Thyroid gland (tissue), 4 donors: ENCODE data around the gene NDUFB4. TPM values are rescaled to one million over a fixed set of nuclear protein-coding genes. Genes with fewer than 3 reads are reported as not detected.
"Not testable (repeated sequence)": the region's sequence is repeated elsewhere in the genome, so short reads cannot be mapped to it uniquely, and the experiment has no call there.

Source experiments
- DNase-seq, 2 donors: peaks; one replicate each; pipeline ENCODE4 v3.0.0-alpha.2; 2019
- H3K27ac ChIP-seq, 3 donors: fragments of 200-600 bp; sonication (generic); 1 replicate in 2 of 3; 2 replicates in 1 of 3; pipeline ENCODE4 v1.5.1; 2016 to 2019; ENCODE audit warnings: mild to moderate bottlenecking in 1 of 3, moderate library complexity in 1 of 3
- H3K27me3 ChIP-seq: fragments of 200-600 bp; sonication (generic); one replicate; pipeline ENCODE4 v1.5.1; 2019
- H3K36me3 ChIP-seq, 2 donors: fragments of 200-600 bp; sonication (generic); one replicate each; pipeline ENCODE4 v1.5.1; 2016 to 2019
- H3K4me1 ChIP-seq, 2 donors: fragments of 200-600 bp; sonication (generic); one replicate each; pipeline ENCODE4 v1.5.1; 2017 to 2019
- H3K4me3 ChIP-seq, 3 donors: fragments of 200-600 bp; sonication (generic); replicated peaks in 1 of 3; 1 replicate in 2 of 3; 2 replicates in 1 of 3; pipeline ENCODE4 v1.5.1; 2016; ENCODE audit warnings: mild to moderate bottlenecking in 1 of 3
- H3K9me3 ChIP-seq: fragments of 200-600 bp; sonication (generic); one replicate; pipeline ENCODE4 v1.5.1; 2017
- POLR2A ChIP-seq, 2 donors: fragments of 450-650 bp; IDR thresholded peaks; one replicate each; pipeline ENCODE4 v1.6.1; 2017; ENCODE audit warnings: antibody characterized with exemption in 2 of 2, mild to moderate bottlenecking in 2 of 2, moderate library complexity in 1 of 2
- WGBS, 2 donors: methylation state at CpG; one replicate each; pipeline ENCODE4 v1.1.5; 2017; 5-methylcytosine and 5-hydroxymethylcytosine counted together
- intact Hi-C: fragments of 100-400 bp; cut with DNase I; formaldehyde crosslinking; loops from one replicate; pipeline ENCODE4 v1.15.1; 2023
- total RNA-seq, 4 donors: library from RNA; depleted of rRNA; stranded (reverse); fragments of >200 nt; gene quantifications; one replicate each; pipeline ENCODE4 v1.2.3, GENCODE V29; 2016
- TF ChIP-seq, protein P1 (sequence below), 6 experiments: fragments of 200-600 bp in 3 of 6; fragments of 450-650 bp in 3 of 6; sonication (generic) in 3 of 6; IDR thresholded peaks; one replicate each; pipeline ENCODE4 v1.5.1; 2016 to 2019; ENCODE audit warnings: antibody characterized with exemption in 6 of 6, mild to moderate bottlenecking in 2 of 6, inconsistent platforms in 1 of 6, moderate library complexity in 1 of 6

NDUFB4 gene
- total RNA-seq, 4 donors from 2014 or later = 91.5 to 158 (median 118) TPM

DNA sequence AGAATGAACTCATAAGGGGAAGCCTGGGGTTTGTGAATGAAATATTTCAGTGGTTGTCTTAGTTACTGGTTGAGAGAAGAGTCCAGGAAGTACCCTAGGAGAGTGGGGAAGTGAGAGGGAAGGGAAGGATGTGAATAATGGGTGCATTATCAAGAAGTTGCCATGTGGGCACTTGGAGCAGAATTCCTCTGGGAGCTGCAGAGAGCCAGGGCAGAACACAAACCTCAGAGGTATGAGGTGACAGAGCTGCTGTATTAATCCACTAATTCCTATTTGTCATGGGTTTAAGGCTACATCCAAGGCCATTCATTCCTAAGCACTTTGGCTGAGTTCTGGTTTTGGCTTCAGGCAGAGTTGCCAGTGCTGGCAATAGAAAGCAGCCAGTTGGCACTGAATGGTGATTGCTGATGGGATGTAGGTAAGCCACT lies 29.0 kb downstream of the NDUFB4 start:
- no peaks in the 10 kb centered on the region for H3K9me3 ChIP-seq
- no peak for DNase-seq
- H3K4me3 ChIP-seq = no peak overlapping the region
- TF ChIP-seq, protein P1, sequence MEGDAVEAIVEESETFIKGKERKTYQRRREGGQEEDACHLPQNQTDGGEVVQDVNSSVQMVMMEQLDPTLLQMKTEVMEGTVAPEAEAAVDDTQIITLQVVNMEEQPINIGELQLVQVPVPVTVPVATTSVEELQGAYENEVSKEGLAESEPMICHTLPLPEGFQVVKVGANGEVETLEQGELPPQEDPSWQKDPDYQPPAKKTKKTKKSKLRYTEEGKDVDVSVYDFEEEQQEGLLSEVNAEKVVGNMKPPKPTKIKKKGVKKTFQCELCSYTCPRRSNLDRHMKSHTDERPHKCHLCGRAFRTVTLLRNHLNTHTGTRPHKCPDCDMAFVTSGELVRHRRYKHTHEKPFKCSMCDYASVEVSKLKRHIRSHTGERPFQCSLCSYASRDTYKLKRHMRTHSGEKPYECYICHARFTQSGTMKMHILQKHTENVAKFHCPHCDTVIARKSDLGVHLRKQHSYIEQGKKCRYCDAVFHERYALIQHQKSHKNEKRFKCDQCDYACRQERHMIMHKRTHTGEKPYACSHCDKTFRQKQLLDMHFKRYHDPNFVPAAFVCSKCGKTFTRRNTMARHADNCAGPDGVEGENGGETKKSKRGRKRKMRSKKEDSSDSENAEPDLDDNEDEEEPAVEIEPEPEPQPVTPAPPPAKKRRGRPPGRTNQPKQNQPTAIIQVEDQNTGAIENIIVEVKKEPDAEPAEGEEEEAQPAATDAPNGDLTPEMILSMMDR (IDR thresholded peaks at IDR 0.05) = no peak
- no peak for TF ChIP-seq POLR2A (IDR thresholded peaks at IDR 0.05)
- H3K36me3 ChIP-seq = peaks cover 0 to 9% of the 10 kb centered on the region in 2 donors
- H3K4me1 ChIP-seq = no peaks in the 10 kb centered on the region
- H3K27ac ChIP-seq = no peak overlapping the region
- intact Hi-C loops = no loop called here
- no peaks in the 10 kb centered on the region for H3K27me3 ChIP-seq

- 0% methylated on average over 1 of the region's 1 CpG for WGBS, 2 donors
- intact Hi-C loops = no loop called here
- Histone ChIP-seq H3K4me3 (no peak overlapping the region), H3K9me3 (no peaks in the 10 kb centered on the region), H3K4me1 (no peaks in the 10 kb centered on the region), H3K27me3 (no peaks in the 10 kb centered on the region), H3K27ac (no peak overlapping the region), H3K36me3 (peaks cover 0 to 17% of the 10 kb centered on the region in 2 donors)
- DNase-seq = no peak
- TF ChIP-seq, protein P1 (IDR thresholded peaks at IDR 0.05) = no peak
- TF ChIP-seq POLR2A (IDR thresholded peaks at IDR 0.05) = no peak
These were observed 38.4 kb downstream of the NDUFB4 start for GRCh38 chr3:120634539-120634938.

DNA sequence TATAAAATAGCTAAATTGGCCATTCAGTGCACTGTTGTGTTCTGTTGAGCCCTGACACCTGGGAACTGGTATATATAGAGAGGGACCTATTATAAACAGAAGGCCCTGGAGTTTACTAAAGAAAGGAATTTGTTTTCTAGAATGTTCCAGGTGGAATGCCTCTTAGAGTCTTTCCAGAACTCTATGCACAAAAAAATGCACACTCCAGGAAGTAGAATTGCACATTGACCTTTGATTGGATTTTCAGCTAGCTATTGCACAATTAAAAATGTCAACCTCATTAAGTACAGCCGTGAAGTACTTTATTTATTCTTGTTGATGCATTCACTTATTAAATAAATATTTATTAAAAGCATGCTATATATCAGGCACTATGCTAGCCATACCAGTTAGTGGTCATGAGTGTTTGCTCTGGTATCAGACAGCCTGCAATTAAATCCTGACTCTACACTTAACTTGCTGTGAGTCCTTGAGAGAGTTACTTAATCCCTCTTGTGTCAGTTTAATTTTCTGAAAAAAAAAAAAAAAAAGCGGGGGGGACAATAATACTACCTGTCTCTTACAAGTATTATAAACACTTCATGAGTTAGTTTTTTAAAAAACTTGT lies 40.8 kb downstream of the NDUFB4 start:
- TF ChIP-seq, protein P1 (IDR thresholded peaks at IDR 0.05) = no peak
- TF ChIP-seq POLR2A (IDR thresholded peaks at IDR 0.05) = no peak
- Histone ChIP-seq H3K36me3 (peaks cover 0 to 32% of the 10 kb centered on the region in 2 donors), H3K27me3 (no peaks in the 10 kb centered on the region), H3K27ac (no peak overlapping the region), H3K9me3 (no peaks in the 10 kb centered on the region), H3K4me1 (no peaks in the 10 kb centered on the region), H3K4me3 (no peak overlapping the region)
- intact Hi-C loops = no loop called here
- DNase-seq = no peak
- WGBS, 2 donors = 79 to 90% methylated on average over 2 of the region's 2 CpGs

GRCh38 chr3:120637851-120638559 lies 41.9 kb downstream of the NDUFB4 start:
- no peak for DNase-seq
- Histone ChIP-seq H3K4me3 (no peak overlapping the region), H3K27ac (no peak overlapping the region), H3K9me3 (no peaks in the 10 kb centered on the region), H3K27me3 (no peaks in the 10 kb centered on the region), H3K36me3 (peaks cover 0 to 29% of the 10 kb centered on the region in 2 donors), H3K4me1 (no peaks in the 10 kb centered on the region)
- TF ChIP-seq, protein P1 (IDR thresholded peaks at IDR 0.05) = no peak
- no peak for TF ChIP-seq POLR2A (IDR thresholded peaks at IDR 0.05)
- 85 to 92% methylated on average over 6 of the region's 6 CpGs for WGBS, 2 donors
- intact Hi-C loops = no loop called here

GRCh38 chr3:120638820-120639219 lies 42.7 kb downstream of the NDUFB4 start:
- H3K9me3 ChIP-seq, intact Hi-C loops, DNase-seq, H3K4me1 ChIP-seq, H3K4me3 ChIP-seq, H3K27me3 ChIP-seq, H3K27ac ChIP-seq: not testable (repeated sequence)
- 98% methylated on average over 4 of the region's 4 CpGs for WGBS, 2 donors
- H3K36me3 ChIP-seq = peaks cover 0 to 28% of the 10 kb centered on the region in 2 donors
